Measurements from ENCODE around the gene CIAO2B.
"Not testable (repeated sequence)": the region's sequence is repeated elsewhere in the genome, so short reads cannot be mapped to it uniquely, and the experiment has no call there.

CIAO2B gene

DNA sequence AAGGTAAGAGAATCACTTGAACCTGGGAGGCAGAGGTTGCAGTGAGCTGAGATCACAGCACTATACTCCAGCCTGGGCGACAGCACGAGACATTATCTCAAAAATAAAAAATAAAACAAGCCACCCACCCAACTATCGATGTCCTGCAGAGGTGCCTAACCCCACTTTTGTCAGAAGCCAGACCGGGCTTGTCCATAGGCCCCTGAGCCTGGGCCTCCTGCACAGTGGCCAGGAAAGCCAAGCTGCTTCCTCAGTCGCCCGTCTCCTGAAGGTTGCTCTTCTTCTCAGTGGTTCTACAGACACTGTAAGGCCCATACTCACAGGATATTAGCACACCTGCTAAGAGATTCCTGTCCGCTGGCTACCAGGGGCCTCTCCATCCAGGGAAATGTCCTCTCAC lies 12.3 kb upstream of the CIAO2B start:
- H4K8ac ChIP-seq (ENCODE audit: low read depth, low read length) = no peak overlapping the region
- H3K9ac ChIP-seq (ENCODE audit: low read length) = no peak overlapping the region
- peaks cover 11% of the 10 kb centered on the region for H3K27me3 ChIP-seq (ENCODE audit: insufficient read depth, low read length, poor library complexity)
- H3K56ac ChIP-seq (ENCODE audit: low read length) = no peak overlapping the region
- no peak overlapping the region for H3K23ac ChIP-seq (ENCODE audit: low read length)
- no peaks in the 10 kb centered on the region for H3K4me1 ChIP-seq (ENCODE audit: control insufficient read depth, low read depth, low read length)
- no peak overlapping the region for H2BK120ac ChIP-seq (ENCODE audit: low read depth, low read length)
- H3K79me1 ChIP-seq (ENCODE audit: low read length) = no peaks in the 10 kb centered on the region
- no peaks in the 10 kb centered on the region for H3K79me2 ChIP-seq (ENCODE audit: control insufficient read depth, insufficient read depth, low read length)
- no peak overlapping the region for H2AK5ac ChIP-seq (ENCODE audit: low read length)
- no peak overlapping the region for H3K4me3 ChIP-seq (ENCODE audit: low read length)
- no peak overlapping the region for H3K27ac ChIP-seq (ENCODE audit: low read depth, low read length)
- no peak for DNase-seq
- no CpG with 5 or more reads among the region's 7 CpGs for WGBS (ENCODE audit: extremely low coverage, insufficient coverage, low lambda C conversion rate)
- H4K5ac ChIP-seq (ENCODE audit: low read length) = no peak overlapping the region
- H3K4ac ChIP-seq (ENCODE audit: low read depth, low read length) = no peak overlapping the region
- no peak overlapping the region for H2BK5ac ChIP-seq (ENCODE audit: low read length)
- H3K36me3 ChIP-seq (ENCODE audit: control insufficient read depth, insufficient read depth, low read length) = peaks cover 2% of the 10 kb centered on the region
- H3K4me2 ChIP-seq (ENCODE audit: low read length) = no peak overlapping the region
- H2BK15ac ChIP-seq (replicated peaks; ENCODE audit: low read depth) = no peak overlapping the region
- H3K18ac ChIP-seq (ENCODE audit: low read length) = no peak overlapping the region

DNA sequence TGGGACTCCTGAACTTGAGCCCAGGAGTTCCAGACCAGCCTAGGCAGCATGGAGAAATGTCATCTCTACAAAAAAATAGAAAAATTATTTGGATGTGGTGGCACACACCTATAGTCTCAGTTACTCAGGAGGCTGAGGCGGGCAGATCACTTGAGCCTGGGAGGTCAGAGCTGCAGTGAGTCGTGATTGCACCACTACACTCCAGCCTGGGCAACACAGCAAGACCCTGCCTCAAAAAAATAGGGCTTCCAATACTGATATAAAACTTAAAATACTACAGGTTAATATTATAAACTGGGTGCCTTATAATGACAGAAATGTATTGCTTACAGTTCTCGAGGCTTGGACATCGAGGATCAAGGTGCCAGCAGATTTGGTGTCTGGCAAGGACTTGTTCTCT lies 11.7 kb upstream of the CIAO2B start:
- Histone ChIP-seq H3K18ac (ENCODE audit: low read length) (no peak overlapping the region), H3K9ac (ENCODE audit: low read length) (no peak overlapping the region), H3K4me2 (ENCODE audit: low read length) (no peak overlapping the region), H2BK15ac (replicated peaks; ENCODE audit: low read depth) (no peak overlapping the region), H3K27ac (ENCODE audit: low read depth, low read length) (no peak overlapping the region), H4K5ac (ENCODE audit: low read length) (no peak overlapping the region), H4K8ac (ENCODE audit: low read depth, low read length) (no peak overlapping the region), H3K23ac (ENCODE audit: low read length) (no peak overlapping the region), H3K27me3 (ENCODE audit: insufficient read depth, low read length, poor library complexity) (peaks cover 11% of the 10 kb centered on the region), H3K79me2 (ENCODE audit: control insufficient read depth, insufficient read depth, low read length) (no peaks in the 10 kb centered on the region), H2BK5ac (ENCODE audit: low read length) (no peak overlapping the region), H3K4ac (ENCODE audit: low read depth, low read length) (no peak overlapping the region), H3K4me3 (ENCODE audit: low read length) (no peak overlapping the region), H3K4me1 (ENCODE audit: control insufficient read depth, low read depth, low read length) (no peaks in the 10 kb centered on the region), H3K36me3 (ENCODE audit: control insufficient read depth, insufficient read depth, low read length) (peaks cover 2% of the 10 kb centered on the region), H2BK120ac (ENCODE audit: low read depth, low read length) (no peak overlapping the region), H3K56ac (ENCODE audit: low read length) (no peak overlapping the region), H2AK5ac (ENCODE audit: low read length) (no peak overlapping the region), H3K79me1 (ENCODE audit: low read length) (no peaks in the 10 kb centered on the region)
- no CpG with 5 or more reads among the region's 4 CpGs for WGBS (ENCODE audit: extremely low coverage, insufficient coverage, low lambda C conversion rate)
- DNase-seq = no peak

DNA sequence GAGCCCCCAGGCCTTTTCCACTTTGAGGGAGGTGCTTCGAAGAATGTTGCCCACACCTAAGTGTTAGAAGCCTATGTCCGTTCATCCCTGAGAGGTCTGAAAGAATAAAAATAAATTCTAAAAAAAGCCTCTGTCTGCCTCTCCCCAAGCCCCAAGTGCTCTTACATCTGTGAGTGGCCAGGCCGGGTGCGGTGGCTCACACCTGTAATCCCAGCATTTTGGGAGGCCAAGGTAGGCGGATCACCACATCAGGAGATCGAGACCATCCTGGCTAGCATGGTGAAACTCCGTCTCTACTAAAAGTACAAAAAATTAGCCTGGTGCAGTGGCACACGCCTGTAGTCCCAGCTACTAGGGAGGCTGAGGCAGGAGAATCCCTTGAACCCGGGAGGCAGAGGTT lies 10.8 kb upstream of the CIAO2B start:
- not testable (repeated sequence) for H4K5ac ChIP-seq (ENCODE audit: low read length); H3K27ac ChIP-seq (ENCODE audit: low read depth, low read length); H2BK120ac ChIP-seq (ENCODE audit: low read depth, low read length); H3K36me3 ChIP-seq (ENCODE audit: control insufficient read depth, insufficient read depth, low read length); H3K23ac ChIP-seq (ENCODE audit: low read length); H3K4ac ChIP-seq (ENCODE audit: low read depth, low read length); H3K4me2 ChIP-seq (ENCODE audit: low read length); H2BK15ac ChIP-seq (replicated peaks; ENCODE audit: low read depth); H3K56ac ChIP-seq (ENCODE audit: low read length); H3K79me1 ChIP-seq (ENCODE audit: low read length); H2BK5ac ChIP-seq (ENCODE audit: low read length); H3K18ac ChIP-seq (ENCODE audit: low read length); H3K9ac ChIP-seq (ENCODE audit: low read length); DNase-seq; H3K79me2 ChIP-seq (ENCODE audit: control insufficient read depth, insufficient read depth, low read length); H4K8ac ChIP-seq (ENCODE audit: low read depth, low read length); H3K4me3 ChIP-seq (ENCODE audit: low read length); H2AK5ac ChIP-seq (ENCODE audit: low read length); H3K4me1 ChIP-seq (ENCODE audit: control insufficient read depth, low read depth, low read length)
- no CpG with 5 or more reads among the region's 9 CpGs for WGBS (ENCODE audit: extremely low coverage, insufficient coverage, low lambda C conversion rate)
- peaks cover 11% of the 10 kb centered on the region for H3K27me3 ChIP-seq (ENCODE audit: insufficient read depth, low read length, poor library complexity)

DNA sequence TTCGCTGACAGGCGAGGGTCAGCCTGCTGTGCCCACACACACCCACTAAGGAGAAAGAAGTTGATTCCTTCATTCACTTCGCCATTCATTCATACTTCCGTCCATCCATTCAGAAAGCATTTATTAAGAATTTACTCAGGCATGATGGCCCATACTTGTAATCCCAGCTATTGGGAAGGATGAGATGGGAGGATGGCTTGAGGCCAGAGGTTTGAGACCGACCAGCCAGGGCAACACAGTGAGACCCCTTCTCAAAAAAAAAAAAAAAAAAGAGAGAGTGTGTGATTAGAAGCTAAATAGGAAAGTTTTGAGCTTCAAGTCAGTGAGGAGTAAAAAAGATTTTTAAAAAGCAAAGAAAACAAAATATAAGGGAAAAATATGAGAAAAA lies 9.8 kb upstream of the CIAO2B start:
- H3K36me3 ChIP-seq (ENCODE audit: control insufficient read depth, insufficient read depth, low read length) = peaks cover 2% of the 10 kb centered on the region
- H3K4ac ChIP-seq (ENCODE audit: low read depth, low read length) = no peak overlapping the region
- DNase-seq = no peak
- no peak overlapping the region for H4K8ac ChIP-seq (ENCODE audit: low read depth, low read length)
- H2AK5ac ChIP-seq (ENCODE audit: low read length) = no peak overlapping the region
- no peaks in the 10 kb centered on the region for H3K4me1 ChIP-seq (ENCODE audit: control insufficient read depth, low read depth, low read length)
- no peaks in the 10 kb centered on the region for H3K79me1 ChIP-seq (ENCODE audit: low read length)
- no peaks in the 10 kb centered on the region for H3K79me2 ChIP-seq (ENCODE audit: control insufficient read depth, insufficient read depth, low read length)
- no peak overlapping the region for H3K56ac ChIP-seq (ENCODE audit: low read length)
- no peak overlapping the region for H3K4me2 ChIP-seq (ENCODE audit: low read length)
- H4K5ac ChIP-seq (ENCODE audit: low read length) = no peak overlapping the region
- no peak overlapping the region for H2BK5ac ChIP-seq (ENCODE audit: low read length)
- H3K27ac ChIP-seq (ENCODE audit: low read depth, low read length) = no peak overlapping the region
- no peak overlapping the region for H3K23ac ChIP-seq (ENCODE audit: low read length)
- no peak overlapping the region for H3K9ac ChIP-seq (ENCODE audit: low read length)
- H2BK120ac ChIP-seq (ENCODE audit: low read depth, low read length) = no peak overlapping the region
- H2BK15ac ChIP-seq (replicated peaks; ENCODE audit: low read depth) = no peak overlapping the region
- H3K4me3 ChIP-seq (ENCODE audit: low read length) = no peak overlapping the region
- no peak overlapping the region for H3K18ac ChIP-seq (ENCODE audit: low read length)
- peaks cover 6% of the 10 kb centered on the region for H3K27me3 ChIP-seq (ENCODE audit: insufficient read depth, low read length, poor library complexity)
- WGBS (ENCODE audit: extremely low coverage, insufficient coverage, low lambda C conversion rate) = no CpG with 5 or more reads among the region's 5 CpGs

DNA sequence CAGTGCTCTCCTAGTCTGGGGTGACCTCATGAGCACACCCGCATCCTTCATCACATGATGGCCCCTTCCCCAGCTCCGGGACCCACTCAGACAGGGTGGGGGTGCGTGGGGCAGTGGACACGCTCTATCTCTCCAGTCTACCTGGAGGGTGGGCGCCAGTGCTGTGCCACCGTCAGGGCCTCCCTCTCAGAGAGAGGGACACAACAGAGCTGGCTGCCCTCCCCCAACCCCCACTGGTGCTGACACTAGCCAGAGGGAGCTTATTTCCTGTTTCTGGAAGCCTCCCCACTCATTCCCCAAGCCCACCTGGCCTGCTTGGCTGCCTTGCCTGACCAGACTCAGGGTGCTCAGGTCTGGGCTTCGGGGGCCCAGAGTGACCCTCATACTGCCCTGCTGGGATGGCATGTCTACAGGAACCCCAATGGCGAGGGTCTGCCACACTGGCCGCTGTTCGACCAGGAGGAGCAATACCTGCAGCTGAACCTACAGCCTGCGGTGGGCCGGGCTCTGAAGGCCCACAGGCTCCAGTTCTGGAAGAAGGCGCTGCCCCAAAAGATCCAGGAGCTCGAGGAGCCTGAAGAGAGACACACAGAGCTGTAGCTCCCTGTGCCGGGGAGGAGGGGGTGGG lies 9.3 kb upstream of the CIAO2B start:
- Histone ChIP-seq H3K79me2 (ENCODE audit: control insufficient read depth, insufficient read depth, low read length) (no peaks in the 10 kb centered on the region), H3K4me1 (ENCODE audit: control insufficient read depth, low read depth, low read length) (no peaks in the 10 kb centered on the region), H3K56ac (ENCODE audit: low read length) (no peak overlapping the region), H2BK5ac (ENCODE audit: low read length) (no peak overlapping the region), H3K9ac (ENCODE audit: low read length) (no peak overlapping the region), H3K4ac (ENCODE audit: low read depth, low read length) (no peak overlapping the region), H3K4me2 (ENCODE audit: low read length) (no peak overlapping the region), H3K36me3 (ENCODE audit: control insufficient read depth, insufficient read depth, low read length) (peaks cover 2% of the 10 kb centered on the region), H2BK15ac (replicated peaks; ENCODE audit: low read depth) (no peak overlapping the region), H3K79me1 (ENCODE audit: low read length) (no peaks in the 10 kb centered on the region), H3K27ac (ENCODE audit: low read depth, low read length) (no peak overlapping the region), H3K23ac (ENCODE audit: low read length) (no peak overlapping the region), H4K5ac (ENCODE audit: low read length) (no peak overlapping the region), H3K4me3 (ENCODE audit: low read length) (no peak overlapping the region), H3K18ac (ENCODE audit: low read length) (no peak overlapping the region), H2AK5ac (ENCODE audit: low read length) (no peak overlapping the region), H2BK120ac (ENCODE audit: low read depth, low read length) (no peak overlapping the region), H4K8ac (ENCODE audit: low read depth, low read length) (no peak overlapping the region), H3K27me3 (ENCODE audit: insufficient read depth, low read length, poor library complexity) (peaks cover 3% of the 10 kb centered on the region)
- WGBS (ENCODE audit: extremely low coverage, insufficient coverage, low lambda C conversion rate) = no CpG with 5 or more reads among the region's 15 CpGs
- no peak for DNase-seq

DNA sequence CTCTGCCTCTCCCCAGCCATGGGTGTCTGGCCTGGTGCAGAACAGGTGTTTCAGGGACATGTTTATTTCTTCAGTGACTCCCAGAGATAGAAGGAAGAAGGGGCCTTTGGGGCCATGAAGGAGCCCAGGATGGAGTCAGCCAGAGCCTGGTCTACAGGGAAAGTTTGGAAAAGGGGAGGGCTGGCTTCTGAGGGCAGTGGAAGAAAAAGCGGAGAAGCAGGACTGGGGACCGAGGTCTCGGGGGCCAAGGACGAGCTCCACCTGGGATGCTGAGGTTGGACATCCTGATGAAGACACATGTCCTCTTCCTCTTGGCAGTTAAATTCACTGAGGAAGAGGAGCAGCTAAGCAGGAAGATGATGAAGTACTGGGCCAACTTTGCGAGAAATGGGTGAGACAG lies 8.8 kb upstream of the CIAO2B start:
- Histone ChIP-seq H2BK15ac (replicated peaks; ENCODE audit: low read depth) (no peak overlapping the region), H3K36me3 (ENCODE audit: control insufficient read depth, insufficient read depth, low read length) (peaks cover 2% of the 10 kb centered on the region), H2AK5ac (ENCODE audit: low read length) (no peak overlapping the region), H3K4me2 (ENCODE audit: low read length) (no peak overlapping the region), H4K5ac (ENCODE audit: low read length) (no peak overlapping the region), H2BK5ac (ENCODE audit: low read length) (no peak overlapping the region), H3K23ac (ENCODE audit: low read length) (no peak overlapping the region), H2BK120ac (ENCODE audit: low read depth, low read length) (no peak overlapping the region), H3K9ac (ENCODE audit: low read length) (no peak overlapping the region), H3K4me3 (ENCODE audit: low read length) (no peak overlapping the region), H3K18ac (ENCODE audit: low read length) (no peak overlapping the region), H3K4ac (ENCODE audit: low read depth, low read length) (no peak overlapping the region), H3K4me1 (ENCODE audit: control insufficient read depth, low read depth, low read length) (no peaks in the 10 kb centered on the region), H3K27ac (ENCODE audit: low read depth, low read length) (no peak overlapping the region), H4K8ac (ENCODE audit: low read depth, low read length) (no peak overlapping the region), H3K27me3 (ENCODE audit: insufficient read depth, low read length, poor library complexity) (peaks cover under 1% of the 10 kb centered on the region), H3K56ac (ENCODE audit: low read length) (no peak overlapping the region), H3K79me1 (ENCODE audit: low read length) (no peaks in the 10 kb centered on the region), H3K79me2 (ENCODE audit: control insufficient read depth, insufficient read depth, low read length) (no peaks in the 10 kb centered on the region)
- no peak for DNase-seq
- WGBS (ENCODE audit: extremely low coverage, insufficient coverage, low lambda C conversion rate) = no CpG with 5 or more reads among the region's 5 CpGs

All from mesendoderm (in vitro differentiated cells).